Effector memory CD4-positive, alpha-beta T cell (primary cell): ENCODE data around the gene CHST12.

Experiments used
- DNase-seq, 3 donors: peaks; one replicate each; pipeline ENCODE4 v3.0.0-alpha.2; 2020
- H3K27ac ChIP-seq: 2 replicates; pipeline ENCODE4 v1.7.0; 2013; ENCODE audit warnings: mild to moderate bottlenecking, low read length, moderate library complexity; ENCODE audit not compliant: insufficient read depth, poor library complexity, severe bottlenecking
- H3K27me3 ChIP-seq: replicated peaks from 2 replicates; pipeline ENCODE4 v1.7.0; 2013; ENCODE audit warnings: mild to moderate bottlenecking, low read length; ENCODE audit not compliant: insufficient read depth, control insufficient read depth, poor library complexity, severe bottlenecking
- H3K36me3 ChIP-seq: 2 replicates; pipeline ENCODE4 v1.7.0; 2013; ENCODE audit warnings: mild to moderate bottlenecking, low read length, moderate library complexity; ENCODE audit not compliant: control insufficient read depth, insufficient read depth
- H3K4me1 ChIP-seq: 2 replicates; pipeline ENCODE4 v1.7.0; 2013; ENCODE audit warnings: low read length, mild to moderate bottlenecking; ENCODE audit not compliant: control insufficient read depth, insufficient read depth, poor library complexity, severe bottlenecking
- H3K4me3 ChIP-seq: 2 replicates; pipeline ENCODE4 v1.7.0; 2013; ENCODE audit warnings: low read length, low read depth, mild to moderate bottlenecking; ENCODE audit not compliant: insufficient read depth, poor library complexity, severe bottlenecking
- H3K9me3 ChIP-seq: 2 replicates; pipeline ENCODE4 v1.7.0; 2013; ENCODE audit warnings: mild to moderate bottlenecking, low read length, moderate library complexity; ENCODE audit not compliant: control insufficient read depth

The CHST12 gene

GRCh38 chr7:2441430-2442058 lies 38.1 kb downstream of the CHST12 start:
- no peak overlapping the region for H3K27ac ChIP-seq

DNA sequence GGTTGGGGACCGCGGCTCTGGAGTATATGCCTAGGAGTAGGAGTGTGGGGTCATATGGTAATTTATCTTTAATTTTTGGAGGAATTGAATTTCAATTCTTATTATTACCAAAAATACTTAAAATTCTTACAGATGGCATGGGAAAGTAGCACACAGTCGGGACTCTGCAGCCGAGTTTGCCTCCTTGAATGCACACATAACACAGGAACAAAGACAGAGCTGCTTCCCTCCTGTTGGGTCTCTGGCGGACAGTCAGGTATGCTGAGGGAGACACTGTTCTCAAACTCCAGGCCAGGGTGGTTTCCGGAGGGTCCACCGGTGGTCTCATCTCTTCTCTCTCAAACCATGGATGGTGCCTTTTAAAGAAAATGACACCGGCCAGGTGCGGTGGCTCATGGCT lies 40.1 kb downstream of the CHST12 start:
- Histone ChIP-seq H3K36me3 (no peaks in the 10 kb centered on the region), H3K27me3 (no peaks in the 10 kb centered on the region), H3K27ac (no peak overlapping the region), H3K4me1 (no peaks in the 10 kb centered on the region), H3K9me3 (no peaks in the 10 kb centered on the region), H3K4me3 (no peak overlapping the region)
- DNase-seq, result no peak

More at GRCh38 chr7:2441430-2442058, 38.1 kb downstream of the CHST12 start:
- no peaks in the 10 kb centered on the region for H3K36me3 ChIP-seq
- H3K9me3 ChIP-seq, result no peaks in the 10 kb centered on the region
- no peaks in the 10 kb centered on the region for H3K4me1 ChIP-seq
- DNase-seq, result no peak
- H3K4me3 ChIP-seq, result no peak overlapping the region
- H3K27me3 ChIP-seq, result no peaks in the 10 kb centered on the region

- Histone ChIP-seq H3K27me3 (no peaks in the 10 kb centered on the region), H3K4me3 (no peak overlapping the region), H3K36me3 (no peaks in the 10 kb centered on the region), H3K4me1 (no peaks in the 10 kb centered on the region), H3K9me3 (no peaks in the 10 kb centered on the region), H3K27ac (no peak overlapping the region)
- no peak for DNase-seq
Observed at GRCh38 chr7:2444476-2444875, 41.1 kb downstream of the CHST12 start.

DNA sequence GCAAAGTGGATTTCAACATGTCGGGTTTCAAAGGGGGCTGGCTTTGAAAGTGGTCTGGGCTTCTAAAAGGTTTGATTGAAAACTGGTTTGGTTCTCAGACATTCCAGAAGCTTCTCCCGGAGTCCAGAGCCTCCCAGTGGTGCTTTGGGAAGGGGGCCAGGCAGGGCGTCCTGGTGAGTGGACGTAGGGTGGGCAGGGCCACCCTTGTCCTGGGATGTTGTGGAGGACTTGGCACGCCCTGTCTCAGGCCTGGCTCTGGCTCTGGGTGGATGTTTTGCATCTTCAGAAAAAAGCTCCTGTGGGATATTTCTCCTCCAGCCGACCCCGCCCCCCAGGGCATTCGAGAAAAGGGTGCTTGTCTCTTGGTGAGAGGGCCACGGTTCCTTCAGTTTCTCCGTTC lies 41.6 kb downstream of the CHST12 start:
- H3K27me3 ChIP-seq, result no peaks in the 10 kb centered on the region
- no peak overlapping the region for H3K27ac ChIP-seq
- no peak for DNase-seq
- H3K4me3 ChIP-seq, result no peak overlapping the region
- H3K9me3 ChIP-seq, result no peaks in the 10 kb centered on the region
- H3K36me3 ChIP-seq, result no peaks in the 10 kb centered on the region
- no peaks in the 10 kb centered on the region for H3K4me1 ChIP-seq

GRCh38 chr7:2445898-2446555 lies 42.6 kb downstream of the CHST12 start:
- Histone ChIP-seq H3K4me3 (no peak overlapping the region), H3K27me3 (no peaks in the 10 kb centered on the region), H3K9me3 (no peaks in the 10 kb centered on the region), H3K4me1 (no peaks in the 10 kb centered on the region), H3K27ac (no peak overlapping the region), H3K36me3 (no peaks in the 10 kb centered on the region)
- DNase-seq, result no peak

GRCh38 chr7:2446676-2447075 lies 43.3 kb downstream of the CHST12 start:
- Histone ChIP-seq H3K27me3 (no peaks in the 10 kb centered on the region), H3K4me1 (peaks cover 5% of the 10 kb centered on the region), H3K36me3 (no peaks in the 10 kb centered on the region), H3K27ac (no peak overlapping the region), H3K4me3 (no peak overlapping the region), H3K9me3 (no peaks in the 10 kb centered on the region)
- no peak for DNase-seq

- Histone ChIP-seq H3K4me1 (peaks cover 11% of the 10 kb centered on the region), H3K27me3 (no peaks in the 10 kb centered on the region)
- no peak for DNase-seq
Observed at GRCh38 chr7:2450198-2451107, 47.0 kb downstream of the CHST12 start.

DNA sequence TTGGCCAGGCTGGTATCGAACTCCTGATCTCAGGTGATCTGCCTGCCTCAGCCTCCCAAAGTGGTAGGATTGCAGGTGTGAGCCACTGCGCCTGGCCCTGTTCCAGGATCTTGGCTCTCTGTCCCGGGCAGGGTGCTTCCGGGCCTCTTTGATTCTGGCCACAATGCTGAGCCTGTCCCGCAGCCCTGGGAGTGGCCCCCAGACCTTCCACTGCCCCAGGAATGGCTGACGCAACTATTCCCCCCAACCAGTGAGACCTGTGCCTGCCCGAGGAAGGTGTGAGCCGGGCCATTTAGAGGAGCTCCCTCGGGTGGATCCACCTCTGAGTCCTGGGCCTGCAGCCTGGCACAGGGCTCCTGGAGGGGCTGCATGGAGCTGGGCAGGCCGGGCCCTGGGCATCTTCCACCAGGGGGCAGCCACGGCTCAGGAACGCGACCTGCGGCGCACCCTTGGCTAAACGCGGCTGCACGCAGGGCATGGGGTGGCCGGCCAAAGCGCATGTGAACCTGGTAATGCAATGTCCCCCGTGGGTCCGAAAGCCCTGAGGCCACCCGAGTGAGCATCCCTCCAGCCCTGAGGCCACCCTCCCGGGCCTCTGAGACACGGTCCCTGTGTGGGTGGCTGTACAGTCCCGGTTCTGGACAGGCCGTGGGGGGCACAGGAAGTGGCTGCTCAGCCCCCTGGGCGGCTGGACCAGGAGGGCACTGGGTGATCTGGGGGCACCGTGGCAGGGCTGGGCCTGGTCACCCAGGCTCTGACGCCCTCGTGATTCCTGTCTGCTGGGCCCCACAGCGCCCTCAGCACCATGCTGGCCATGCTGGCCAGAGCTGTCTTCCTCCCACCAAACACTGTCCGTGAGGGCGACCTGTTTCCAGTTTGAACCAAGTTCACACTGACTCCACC lies 48.0 kb downstream of the CHST12 start:
- no peaks in the 10 kb centered on the region for H3K36me3 ChIP-seq
- peaks cover 11% of the 10 kb centered on the region for H3K4me1 ChIP-seq
- H3K27ac ChIP-seq, result no peak overlapping the region
- peak overlapping the region; percentile 39 for H3K4me3 ChIP-seq
- H3K27me3 ChIP-seq, result no peaks in the 10 kb centered on the region
- H3K9me3 ChIP-seq, result no peaks in the 10 kb centered on the region
- DNase-seq, result peak; percentile 39 to 63 (median 50)

More at GRCh38 chr7:2450198-2451107, 47.0 kb downstream of the CHST12 start:
- H3K36me3 ChIP-seq, result no peaks in the 10 kb centered on the region
- H3K9me3 ChIP-seq, result no peaks in the 10 kb centered on the region
- no peak overlapping the region for H3K4me3 ChIP-seq
- no peak overlapping the region for H3K27ac ChIP-seq

DNA sequence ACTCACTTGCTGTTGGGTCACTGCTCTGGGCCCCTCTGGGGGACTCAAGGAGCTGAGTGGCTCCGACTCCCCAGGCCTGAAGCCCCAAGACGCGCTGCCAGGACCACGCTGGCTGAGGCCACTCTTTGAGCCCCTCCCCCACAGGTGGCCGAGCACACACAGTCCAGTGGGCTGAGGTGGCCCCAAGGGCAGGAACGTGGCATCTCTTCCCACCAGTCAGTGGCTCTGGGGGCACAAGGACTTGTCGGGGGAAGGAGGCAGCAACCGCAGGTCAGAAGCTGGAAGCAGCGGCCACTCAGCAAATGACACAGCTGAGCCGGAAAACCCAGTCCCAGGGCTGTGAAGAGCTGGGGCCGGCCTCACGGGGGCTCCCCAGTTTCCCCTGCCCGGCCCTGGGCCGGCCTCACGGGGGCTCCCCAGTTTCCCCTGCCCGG lies 48.7 kb downstream of the CHST12 start:
- Histone ChIP-seq H3K4me1 (peaks cover 11% of the 10 kb centered on the region), H3K4me3 (peak overlapping the region; percentile 39), H3K27me3 (no peaks in the 10 kb centered on the region), H3K36me3 (no peaks in the 10 kb centered on the region), H3K9me3 (no peaks in the 10 kb centered on the region), H3K27ac (no peak overlapping the region)
- no peak for DNase-seq
